Upper lobe of left lung (tissue), 6 donors: ENCODE data around the gene LDB2. TPM values are rescaled to one million over a fixed set of nuclear protein-coding genes. Genes with fewer than 3 reads are reported as not detected.

Experiments used
- ATAC-seq, 2 donors: fragments of 200-7000 bp; cut with Tn5 transposase; one replicate each; pipeline ENCODE4 v1.9.1; 2022; ENCODE audit warnings: mild to moderate bottlenecking in 2 of 2, moderate library complexity in 2 of 2; ENCODE audit not compliant: low FRiP score in 2 of 2
- DNase-seq, 2 donors: peaks; one replicate each; pipeline ENCODE4 v3.0.0-alpha.2; 2019 to 2020
- H3K27ac ChIP-seq, 4 donors: fragments of 200-600 bp; sonication (generic); one replicate each; pipeline ENCODE4 v1.5.1; 2016 to 2019
- H3K27me3 ChIP-seq, 4 donors: fragments of 200-600 bp; sonication (generic); one replicate each; pipeline ENCODE4 v1.5.1; 2017 to 2019
- H3K36me3 ChIP-seq, 4 donors: fragments of 200-600 bp; sonication (generic); one replicate each; pipeline ENCODE4 v1.5.1; 2016 to 2019
- H3K4me1 ChIP-seq, 4 donors: fragments of 200-600 bp; sonication (generic); one replicate each; pipeline ENCODE4 v1.5.1; 2018 to 2019
- H3K4me3 ChIP-seq, 4 donors: fragments of 200-600 bp; sonication (generic); one replicate each; pipeline ENCODE4 v1.5.1; 2017 to 2019; ENCODE audit warnings: mild to moderate bottlenecking in 2 of 4, moderate library complexity in 1 of 4
- H3K9me3 ChIP-seq, 4 donors: fragments of 200-600 bp; sonication (generic); one replicate each; pipeline ENCODE4 v1.5.1; 2018 to 2019
- EP300 ChIP-seq, 4 donors: sonication (generic); formaldehyde crosslinking; IDR thresholded peaks; one replicate each; pipeline ENCODE4 v1.5.1; 2017; ENCODE audit warnings: antibody characterized with exemption in 4 of 4, control low read depth in 2 of 4
- POLR2A ChIP-seq, 4 donors: fragments of 450-650 bp; IDR thresholded peaks; one replicate each; pipeline ENCODE4 v1.5.1; 2016 to 2017; ENCODE audit warnings: antibody characterized with exemption in 4 of 4, mild to moderate bottlenecking in 2 of 4
- POLR2AphosphoS5 ChIP-seq, 2 donors: sonication (generic); formaldehyde crosslinking; IDR thresholded peaks; one replicate each; pipeline ENCODE4 v1.5.1; 2017; ENCODE audit warnings: antibody characterized with exemption in 2 of 2
- WGBS, 2 donors: methylation state at CpG; one replicate each; pipeline ENCODE4 v1.1.5; 2017 to 2018; 5-methylcytosine and 5-hydroxymethylcytosine counted together
- total RNA-seq, 6 donors: library from RNA; depleted of rRNA in 4 of 6; stranded (reverse); fragments of >200 nt in 4 of 6; gene quantifications; one replicate each; pipeline versions ENCODE4 v1.1.0 to v1.2.1, GENCODE V29; 2016 to 2021
- TF ChIP-seq, protein P1 (sequence below), 6 experiments: fragments of 450-650 bp in 4 of 6; fragments of 200-600 bp in 2 of 6; sonication (generic) in 2 of 6; IDR thresholded peaks; one replicate each; pipeline ENCODE4 v1.5.1; 2016 to 2019; ENCODE audit warnings: antibody characterized with exemption in 6 of 6
- donor health status: DM: no; HTN: no; CAD: no; lungs with moderate emphysema.
- donor health status: DM: no; HTN: yes; CAD: no; lungs with severe emphysema.

LDB2 gene
- total RNA-seq, 6 donors from 2014 or later: 34.6 to 94.4 (median 45.9) TPM

DNA sequence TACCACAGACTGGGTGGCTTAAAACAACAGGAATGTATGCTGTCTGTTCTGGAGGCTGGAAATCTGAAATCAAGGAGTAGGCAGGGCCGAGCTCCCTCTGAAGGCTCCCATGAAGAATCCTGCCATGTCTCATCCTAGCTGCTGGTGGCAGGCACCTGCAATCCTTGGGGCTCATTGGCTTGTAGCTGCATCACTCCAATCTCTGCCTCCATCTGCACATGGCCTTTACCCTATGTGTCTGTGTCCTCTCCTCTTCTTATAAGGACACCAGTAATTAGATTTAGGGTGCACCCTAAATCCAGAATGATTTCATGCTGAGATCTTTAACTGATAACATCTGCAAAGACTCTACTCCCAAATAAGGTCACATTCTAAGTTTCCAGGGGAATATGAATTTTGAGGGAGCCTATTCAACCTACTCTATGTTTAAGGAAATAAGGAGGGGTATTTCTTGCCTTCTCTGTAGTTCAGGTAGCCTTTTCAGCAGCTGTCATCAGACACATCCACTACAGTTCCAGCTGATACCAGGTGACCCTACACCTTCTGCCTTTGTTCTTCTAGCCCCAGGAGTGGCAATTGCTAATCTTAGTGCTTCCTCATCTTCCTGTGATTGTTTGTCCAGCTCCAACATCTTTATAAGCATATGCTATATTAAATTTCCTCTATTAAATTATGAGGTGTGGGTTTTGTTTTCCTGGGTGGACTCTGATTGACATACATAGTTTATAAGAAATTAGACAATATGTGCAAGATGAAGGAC is 377.1 kb downstream of the LDB2 start:
- peaks cover 0 to 15% (median 5%) of the 10 kb centered on the region in 4 donors for H3K4me1 ChIP-seq

DNA sequence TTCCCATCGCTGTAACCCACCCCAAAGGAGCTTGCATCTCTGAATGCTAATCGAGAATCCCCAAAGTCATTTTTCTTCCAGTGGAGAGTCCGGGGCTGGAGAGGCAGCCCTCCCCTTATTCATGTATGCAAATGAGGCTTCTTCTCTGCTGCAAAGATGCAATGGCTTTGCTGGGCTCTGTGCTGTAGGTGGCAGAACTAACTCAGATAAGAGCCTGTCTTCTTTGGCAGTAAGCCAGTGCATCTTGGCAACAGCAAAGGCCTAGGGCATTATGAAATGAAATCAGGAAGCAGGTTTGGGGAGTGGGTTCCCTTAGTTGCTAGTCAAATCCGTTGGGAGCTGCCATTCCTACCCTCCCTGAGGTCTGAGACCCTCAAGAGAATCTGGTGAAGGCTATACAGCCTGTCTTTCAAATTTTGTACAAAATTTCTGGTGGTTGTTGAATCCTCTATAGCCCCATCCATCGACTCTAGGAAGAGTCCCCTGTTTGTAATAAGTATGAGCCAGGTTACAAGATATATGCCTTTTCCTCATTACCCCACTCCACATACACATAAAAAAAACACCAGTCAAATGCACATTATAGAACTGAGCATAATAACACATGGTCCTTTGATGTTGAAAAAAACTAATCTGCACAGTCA is 381.5 kb downstream of the LDB2 start:
- Histone ChIP-seq H3K9me3 (no peaks in the 10 kb centered on the region), H3K4me1 (peaks cover 0 to 10% (median 0%) of the 10 kb centered on the region in 4 donors), H3K27me3 (no peaks in the 10 kb centered on the region), H3K4me3 (no peak overlapping the region), H3K36me3 (no peaks in the 10 kb centered on the region), H3K27ac (no peak overlapping the region)
- ATAC-seq (peak in 1 of 2 donors; percentile 48), DNase-seq (peak in 1 of 2 donors; percentile 57)
- 44 to 47% methylated on average over 5 of the region's 5 CpGs for WGBS, 2 donors
- no peak for TF ChIP-seq POLR2A (IDR thresholded peaks at IDR 0.05)
- TF ChIP-seq, protein P1, sequence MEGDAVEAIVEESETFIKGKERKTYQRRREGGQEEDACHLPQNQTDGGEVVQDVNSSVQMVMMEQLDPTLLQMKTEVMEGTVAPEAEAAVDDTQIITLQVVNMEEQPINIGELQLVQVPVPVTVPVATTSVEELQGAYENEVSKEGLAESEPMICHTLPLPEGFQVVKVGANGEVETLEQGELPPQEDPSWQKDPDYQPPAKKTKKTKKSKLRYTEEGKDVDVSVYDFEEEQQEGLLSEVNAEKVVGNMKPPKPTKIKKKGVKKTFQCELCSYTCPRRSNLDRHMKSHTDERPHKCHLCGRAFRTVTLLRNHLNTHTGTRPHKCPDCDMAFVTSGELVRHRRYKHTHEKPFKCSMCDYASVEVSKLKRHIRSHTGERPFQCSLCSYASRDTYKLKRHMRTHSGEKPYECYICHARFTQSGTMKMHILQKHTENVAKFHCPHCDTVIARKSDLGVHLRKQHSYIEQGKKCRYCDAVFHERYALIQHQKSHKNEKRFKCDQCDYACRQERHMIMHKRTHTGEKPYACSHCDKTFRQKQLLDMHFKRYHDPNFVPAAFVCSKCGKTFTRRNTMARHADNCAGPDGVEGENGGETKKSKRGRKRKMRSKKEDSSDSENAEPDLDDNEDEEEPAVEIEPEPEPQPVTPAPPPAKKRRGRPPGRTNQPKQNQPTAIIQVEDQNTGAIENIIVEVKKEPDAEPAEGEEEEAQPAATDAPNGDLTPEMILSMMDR (IDR thresholded peaks at IDR 0.05): peak in 2 of 6 experiments; percentile 37

More for the DNA sequence above, 377.1 kb downstream of the LDB2 start:
- DNase-seq (no peak), ATAC-seq (no peak)
- WGBS, 2 donors: 87 to 91% methylated on average over 1 of the region's 1 CpG
- Histone ChIP-seq H3K4me3 (no peak overlapping the region), H3K27ac (no peak overlapping the region), H3K27me3 (no peaks in the 10 kb centered on the region), H3K9me3 (no peaks in the 10 kb centered on the region), H3K36me3 (no peaks in the 10 kb centered on the region)
- TF ChIP-seq POLR2A (IDR thresholded peaks at IDR 0.05) (no peak), POLR2AphosphoS5 (IDR thresholded peaks at IDR 0.05) (no peak), EP300 (IDR thresholded peaks at IDR 0.05) (no peak)
- TF ChIP-seq, protein P1 (IDR thresholded peaks at IDR 0.05): no peak

DNA sequence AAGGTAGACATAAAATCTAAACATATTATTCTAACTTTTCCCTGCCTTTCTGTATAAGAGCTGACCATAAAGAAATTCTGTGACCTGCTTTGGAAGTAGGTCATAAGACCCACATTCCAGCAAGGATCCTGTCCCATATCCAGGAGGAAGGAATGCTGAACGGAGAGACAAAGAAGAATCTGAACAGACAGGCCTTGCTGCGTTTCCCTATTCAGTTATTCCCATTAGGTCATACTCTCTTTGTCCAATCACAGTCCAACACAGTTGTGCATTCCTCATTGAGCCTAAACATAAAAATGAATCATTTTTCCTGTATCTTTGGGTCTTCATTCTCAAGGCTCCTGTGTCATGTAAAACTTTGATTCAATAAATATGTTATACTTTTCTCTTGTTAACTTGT is 384.6 kb downstream of the LDB2 start:
- H3K36me3 ChIP-seq: peaks cover 0 to 22% (median 0%) of the 10 kb centered on the region in 4 donors
- peaks cover 0 to 5% (median 4%) of the 10 kb centered on the region in 4 donors for H3K9me3 ChIP-seq
- DNase-seq (no peak), ATAC-seq (no peak)
- no peak for TF ChIP-seq POLR2AphosphoS5 (IDR thresholded peaks at IDR 0.05)
- TF ChIP-seq POLR2A (IDR thresholded peaks at IDR 0.05): no peak
- H3K27ac ChIP-seq: no peak overlapping the region
- H3K4me1 ChIP-seq: peaks cover 0 to 10% (median 0%) of the 10 kb centered on the region in 4 donors
- no peaks in the 10 kb centered on the region for H3K27me3 ChIP-seq
- H3K4me3 ChIP-seq: no peak overlapping the region
- WGBS, 2 donors: 72 to 90% methylated on average over 2 of the region's 2 CpGs

DNA sequence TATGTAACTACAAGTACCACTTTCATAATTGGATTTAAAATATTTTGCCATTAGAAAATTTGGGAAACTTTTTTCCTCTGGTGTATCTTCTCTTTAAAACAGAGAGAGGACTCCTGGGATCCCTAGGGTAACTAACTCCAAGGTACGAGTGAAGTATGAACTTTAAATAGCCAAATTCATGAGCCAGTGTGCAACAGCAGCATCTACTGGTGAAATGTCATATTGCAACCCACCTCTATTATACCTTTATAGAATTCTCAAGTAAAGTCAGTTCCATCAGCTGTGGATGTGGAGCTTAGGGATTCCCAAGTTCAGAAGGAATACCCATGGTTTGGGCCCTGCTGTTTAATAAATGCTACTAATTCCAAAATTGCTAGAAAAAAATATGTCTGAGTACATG is 389.5 kb downstream of the LDB2 start:
- ATAC-seq (no peak), DNase-seq (no peak)
- no peaks in the 10 kb centered on the region for H3K27me3 ChIP-seq
- H3K4me1 ChIP-seq: no peaks in the 10 kb centered on the region
- peaks cover 0 to 5% (median 4%) of the 10 kb centered on the region in 4 donors for H3K9me3 ChIP-seq
- TF ChIP-seq, protein P1 (IDR thresholded peaks at IDR 0.05): no peak
- no peak for TF ChIP-seq EP300 (IDR thresholded peaks at IDR 0.05)
- TF ChIP-seq POLR2A (IDR thresholded peaks at IDR 0.05): no peak
- no peak for TF ChIP-seq POLR2AphosphoS5 (IDR thresholded peaks at IDR 0.05)
- H3K4me3 ChIP-seq: no peak overlapping the region
- no peak overlapping the region for H3K27ac ChIP-seq
- WGBS, 2 donors: 69 to 75% methylated on average over 1 of the region's 1 CpG
- H3K36me3 ChIP-seq: peaks cover 0 to 53% (median 0%) of the 10 kb centered on the region in 4 donors

DNA sequence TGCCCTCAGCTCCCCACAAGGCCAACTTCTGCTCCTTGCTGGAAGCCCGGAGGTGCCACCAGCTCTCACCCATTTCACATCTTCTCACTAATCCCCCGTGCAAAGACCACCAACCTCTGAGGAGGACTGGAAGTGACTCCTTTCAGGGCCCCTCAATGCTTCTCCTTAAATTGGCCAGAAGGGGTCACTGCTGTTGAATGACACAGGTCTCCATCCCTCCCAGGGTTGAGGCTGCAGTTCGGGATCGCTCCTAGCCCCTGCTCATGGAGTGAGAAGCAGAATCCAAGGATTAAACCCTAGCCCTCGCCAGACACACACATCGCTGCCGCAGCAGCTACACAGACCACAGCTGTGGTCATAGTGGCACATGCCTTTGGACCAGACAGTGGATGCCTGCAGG is 392.7 kb downstream of the LDB2 start:
- TF ChIP-seq EP300 (IDR thresholded peaks at IDR 0.05): no peak
- TF ChIP-seq, protein P1 (IDR thresholded peaks at IDR 0.05): peak in 1 of 6 experiments; percentile 14
- Histone ChIP-seq H3K36me3 (peaks cover 0 to 64% (median 7%) of the 10 kb centered on the region in 4 donors), H3K27me3 (no peaks in the 10 kb centered on the region), H3K4me1 (no peaks in the 10 kb centered on the region), H3K27ac (no peak overlapping the region), H3K9me3 (peaks cover 4 to 6% (median 5%) of the 10 kb centered on the region in 4 donors), H3K4me3 (no peak overlapping the region)
- WGBS, 2 donors: 75 to 81% methylated on average over 7 of the region's 7 CpGs
- ATAC-seq (no peak), DNase-seq (no peak)
